SHP77 (cell line): Measurements from ENCODE around the gene AUTS2.

Experiments used
- DNase-seq, 2 experiments: peaks; one replicate each; lab custom pipeline; 2025; lab: John Stamatoyannopoulos, UW

AUTS2 gene

GRCh38 chr7:69789563-69789962 is 191.3 kb downstream of the AUTS2 start:
- no peak for DNase-seq

- DNase-seq, result no peak
Observed at GRCh38 chr7:69790977-69791724, 192.9 kb downstream of the AUTS2 start.

- no peak for DNase-seq
Observed at GRCh38 chr7:69791739-69792138, 193.5 kb downstream of the AUTS2 start.

GRCh38 chr7:69795932-69796331 is 197.7 kb downstream of the AUTS2 start:
- DNase-seq, result no peak

GRCh38 chr7:69796416-69796815 is 198.1 kb downstream of the AUTS2 start:
- DNase-seq, result no peak

GRCh38 chr7:69799048-69799697 is 200.9 kb downstream of the AUTS2 start:
- DNase-seq, result no peak

- DNase-seq, result no peak
Observed at GRCh38 chr7:69799990-69800389, 201.7 kb downstream of the AUTS2 start.

GRCh38 chr7:69800495-69800894 is 202.2 kb downstream of the AUTS2 start:
- DNase-seq, result peak in 1 of 2 experiments; percentile 16

- no peak for DNase-seq
Observed at GRCh38 chr7:69801729-69802682, 203.7 kb downstream of the AUTS2 start.

- no peak for DNase-seq
Observed at GRCh38 chr7:69803699-69804516, 205.6 kb downstream of the AUTS2 start.

GRCh38 chr7:69804962-69805361 is 206.7 kb downstream of the AUTS2 start:
- no peak for DNase-seq

GRCh38 chr7:69808391-69808790 is 210.1 kb downstream of the AUTS2 start:
- DNase-seq, result no peak

- no peak for DNase-seq
Observed at GRCh38 chr7:69811476-69812308, 213.4 kb downstream of the AUTS2 start.

- DNase-seq, result no peak
Observed at GRCh38 chr7:69812756-69813155, 214.5 kb downstream of the AUTS2 start.

- DNase-seq, result no peak
Observed at GRCh38 chr7:69813637-69814240, 215.5 kb downstream of the AUTS2 start.

- DNase-seq, result no peak
Observed at GRCh38 chr7:69814421-69814962, 216.2 kb downstream of the AUTS2 start.

GRCh38 chr7:69816501-69816900 is 218.2 kb downstream of the AUTS2 start:
- no peak for DNase-seq

- no peak for DNase-seq
Observed at GRCh38 chr7:69817121-69817520, 218.8 kb downstream of the AUTS2 start.

- DNase-seq, result no peak
Observed at GRCh38 chr7:69817841-69818635, 219.8 kb downstream of the AUTS2 start.
